Activated naive CD8-positive, alpha-beta T cell treated with anti-CD3 and anti-CD28 coated beads for 36 hours (primary cell): ENCODE measurements around the gene AGAP3. TPM values are rescaled to one million over a fixed set of nuclear protein-coding genes. Genes with fewer than 3 reads are reported as not detected.

Source experiments
- DNase-seq: peaks from one replicate; pipeline ENCODE4 v3.0.0; 2021
- H3K27ac Mint-ChIP-seq: one replicate; pipeline ENCODE4 v1.8.0; 2022; ENCODE audit warnings: mild to moderate bottlenecking, moderate library complexity, mixed read lengths
- H3K27me3 Mint-ChIP-seq: one replicate; pipeline ENCODE4 v1.8.0; 2022; ENCODE audit warnings: mild to moderate bottlenecking, mixed read lengths
- H3K36me3 Mint-ChIP-seq: one replicate; pipeline ENCODE4 v1.8.0; 2021; ENCODE audit warnings: mild to moderate bottlenecking, mixed read lengths
- H3K4me1 Mint-ChIP-seq: one replicate; pipeline ENCODE4 v1.8.0; 2021; ENCODE audit warnings: mixed read lengths
- H3K4me3 Mint-ChIP-seq: one replicate; pipeline ENCODE4 v1.8.0; 2022; ENCODE audit warnings: mild to moderate bottlenecking, moderate library complexity, mixed read lengths
- H3K9me3 Mint-ChIP-seq: one replicate; pipeline ENCODE4 v1.8.0; 2022; ENCODE audit warnings: mixed read lengths
- total RNA-seq, 2 experiments: library from RNA; stranded (reverse); gene quantifications; one replicate each; pipeline ENCODE4 v1.2.3, GENCODE V29; 2021

Gene AGAP3
- total RNA-seq, 2 experiments from 2014 or later, result 24.8 to 25.3 TPM

DNA sequence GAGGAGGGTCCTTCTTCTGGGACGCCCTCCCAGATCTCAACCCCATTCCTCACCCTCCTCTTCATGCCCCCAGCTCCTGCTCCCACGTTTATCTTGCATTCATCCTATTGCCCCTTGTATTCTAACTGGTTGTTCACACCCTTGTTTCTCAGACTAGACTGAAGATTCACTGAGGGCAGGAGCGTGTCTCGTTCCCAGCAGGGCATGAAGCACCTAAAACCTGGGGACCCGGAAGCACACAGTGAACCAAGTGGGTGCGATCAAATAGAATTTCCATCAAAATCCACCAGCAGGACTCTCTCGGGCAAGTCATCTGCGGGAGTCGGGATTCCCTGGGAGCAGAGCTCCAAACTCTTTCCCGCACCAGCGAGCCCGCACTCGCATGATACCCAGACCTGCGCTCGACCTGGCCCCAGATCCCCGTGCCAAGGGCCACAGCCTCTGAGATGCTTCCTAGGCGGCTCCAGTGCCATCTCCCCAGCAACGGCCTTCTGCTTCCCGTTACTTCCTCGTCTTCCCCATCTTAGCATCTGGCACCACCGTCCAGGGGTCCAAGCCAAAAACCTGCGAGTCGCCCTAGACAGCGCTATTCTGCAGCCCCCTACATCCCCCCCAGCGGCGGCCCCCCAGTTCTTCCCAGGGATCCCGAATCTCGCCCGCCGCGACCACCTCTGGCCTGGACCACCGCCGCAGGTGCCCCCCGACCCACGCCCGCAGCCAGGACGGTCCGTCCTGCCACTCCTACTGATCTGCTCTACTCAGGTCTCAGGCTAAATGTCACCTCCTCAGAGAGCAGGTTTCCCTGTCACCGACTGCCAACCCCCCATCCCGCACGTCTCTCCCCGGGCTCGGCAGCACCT lies 87.3 kb downstream of the AGAP3 start:
- no peak overlapping the region for H3K4me3 Mint-ChIP-seq
- H3K36me3 Mint-ChIP-seq, result no peaks in the 10 kb centered on the region
- no peaks in the 10 kb centered on the region for H3K9me3 Mint-ChIP-seq
- H3K27ac Mint-ChIP-seq, result no peak overlapping the region
- H3K4me1 Mint-ChIP-seq, result peaks cover 9% of the 10 kb centered on the region
- H3K27me3 Mint-ChIP-seq, result peaks cover 74% of the 10 kb centered on the region
- no peak for DNase-seq

GRCh38 chr7:151174246-151175046 lies 88.2 kb downstream of the AGAP3 start:
- peak; percentile 63 for DNase-seq
- peaks cover 9% of the 10 kb centered on the region for H3K4me1 Mint-ChIP-seq
- H3K9me3 Mint-ChIP-seq, result no peaks in the 10 kb centered on the region
- H3K36me3 Mint-ChIP-seq, result no peaks in the 10 kb centered on the region
- H3K27ac Mint-ChIP-seq, result no peak overlapping the region
- no peak overlapping the region for H3K4me3 Mint-ChIP-seq
- peaks cover 66% of the 10 kb centered on the region for H3K27me3 Mint-ChIP-seq

DNA sequence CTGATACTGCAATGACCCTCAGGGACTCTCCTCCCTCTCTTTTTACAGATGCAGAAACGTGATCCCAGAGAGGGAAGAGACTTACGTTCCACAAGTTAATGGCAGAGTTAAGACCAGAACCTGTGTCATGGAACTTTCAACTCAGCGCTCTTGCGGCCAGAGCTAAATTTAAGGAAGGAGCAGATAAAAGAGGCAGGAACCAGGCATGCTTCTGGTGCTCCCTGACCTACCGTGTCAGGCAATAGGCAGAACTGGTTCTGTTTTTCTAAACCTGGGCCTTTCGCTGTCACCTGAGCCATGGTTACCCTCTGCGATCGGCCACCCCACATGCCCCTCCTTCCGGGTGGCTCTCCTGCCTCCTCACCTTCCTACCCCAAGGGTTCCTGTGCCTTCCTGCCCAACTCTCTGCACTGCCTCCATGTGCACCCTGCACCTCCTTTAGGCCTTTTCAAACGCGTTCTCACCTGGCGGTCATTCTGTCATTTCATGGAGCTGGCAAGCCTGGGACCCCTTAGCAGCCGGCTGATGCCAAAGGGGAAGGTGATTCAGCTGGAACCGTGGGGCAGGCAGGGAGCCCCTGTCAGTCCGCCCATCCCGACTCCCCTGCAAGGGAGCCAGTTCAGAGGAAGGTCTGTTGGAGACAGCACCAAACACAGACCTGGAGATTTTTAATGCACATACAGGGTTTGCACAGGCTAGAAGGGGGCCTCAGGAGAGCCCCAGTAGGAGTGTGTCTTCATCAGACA lies 88.9 kb downstream of the AGAP3 start:
- H3K9me3 Mint-ChIP-seq, result no peaks in the 10 kb centered on the region
- H3K36me3 Mint-ChIP-seq, result no peaks in the 10 kb centered on the region
- H3K4me1 Mint-ChIP-seq, result peaks cover 9% of the 10 kb centered on the region

DNA sequence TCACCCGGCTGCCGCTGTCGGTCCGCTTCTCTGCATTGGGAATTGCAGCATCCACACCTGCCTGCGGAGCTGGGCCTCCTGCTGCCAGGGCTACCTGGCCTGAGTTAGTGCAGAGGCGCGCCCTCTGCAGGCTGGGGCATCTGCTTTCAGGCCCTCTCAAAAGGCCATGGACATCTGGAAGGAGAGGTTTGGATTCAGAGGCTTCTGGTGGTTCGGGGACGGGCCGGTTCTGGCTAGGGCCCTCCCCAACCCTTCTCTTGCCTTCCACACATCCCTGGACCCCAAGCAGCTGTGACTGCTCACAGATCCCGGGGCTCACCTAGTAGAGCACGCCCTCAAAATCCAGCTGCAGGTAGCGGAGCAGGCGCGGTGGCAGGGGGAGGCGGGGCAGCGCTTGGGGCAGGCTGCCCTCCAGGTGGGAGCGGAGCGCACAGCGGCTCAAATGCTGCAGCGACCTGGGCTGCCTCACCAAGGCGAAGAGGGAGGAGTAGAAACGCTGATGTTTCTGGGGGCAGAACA lies 89.6 kb downstream of the AGAP3 start:
- H3K27ac Mint-ChIP-seq, result no peak overlapping the region

More for the DNA sequence above, 88.9 kb downstream of the AGAP3 start:
- H3K4me3 Mint-ChIP-seq, result no peak overlapping the region
- no peak for DNase-seq
- peaks cover 58% of the 10 kb centered on the region for H3K27me3 Mint-ChIP-seq
- no peak overlapping the region for H3K27ac Mint-ChIP-seq

DNA sequence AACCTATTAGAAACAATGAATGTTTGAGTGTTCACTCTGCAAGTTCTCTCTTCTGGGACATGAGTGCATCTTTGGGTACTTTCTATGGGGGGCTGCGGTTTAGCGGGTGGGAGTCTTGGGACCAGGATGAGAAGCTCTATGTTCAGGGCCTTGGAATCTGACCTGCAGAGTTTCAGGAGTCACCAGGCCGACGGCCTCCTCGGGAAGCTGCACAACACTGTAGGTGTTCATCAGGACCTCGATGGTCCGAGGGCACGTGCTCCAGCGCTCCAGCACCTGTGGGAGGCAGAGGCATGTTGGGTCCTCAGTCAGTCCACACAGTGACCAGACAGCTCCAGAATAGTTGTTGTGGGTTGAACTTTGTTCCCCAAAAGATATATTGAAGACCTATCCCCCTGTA lies 90.1 kb downstream of the AGAP3 start:
- peaks cover 47% of the 10 kb centered on the region for H3K27me3 Mint-ChIP-seq
- peaks cover 9% of the 10 kb centered on the region for H3K4me1 Mint-ChIP-seq
- no peaks in the 10 kb centered on the region for H3K36me3 Mint-ChIP-seq
- no peak for DNase-seq
- H3K27ac Mint-ChIP-seq, result no peak overlapping the region
- no peak overlapping the region for H3K4me3 Mint-ChIP-seq
- no peaks in the 10 kb centered on the region for H3K9me3 Mint-ChIP-seq

More for the DNA sequence above, 89.6 kb downstream of the AGAP3 start:
- peaks cover 53% of the 10 kb centered on the region for H3K27me3 Mint-ChIP-seq
- peaks cover 9% of the 10 kb centered on the region for H3K4me1 Mint-ChIP-seq
- no peaks in the 10 kb centered on the region for H3K9me3 Mint-ChIP-seq
- DNase-seq, result no peak
- H3K4me3 Mint-ChIP-seq, result no peak overlapping the region
- H3K36me3 Mint-ChIP-seq, result no peaks in the 10 kb centered on the region

- no peaks in the 10 kb centered on the region for H3K36me3 Mint-ChIP-seq
- no peaks in the 10 kb centered on the region for H3K9me3 Mint-ChIP-seq
- H3K27ac Mint-ChIP-seq, result no peak overlapping the region
- no peak for DNase-seq
- H3K27me3 Mint-ChIP-seq, result peaks cover 46% of the 10 kb centered on the region
- no peak overlapping the region for H3K4me3 Mint-ChIP-seq
- H3K4me1 Mint-ChIP-seq, result peaks cover 6% of the 10 kb centered on the region
Observed at GRCh38 chr7:151177310-151177709, 91.0 kb downstream of the AGAP3 start.

DNA sequence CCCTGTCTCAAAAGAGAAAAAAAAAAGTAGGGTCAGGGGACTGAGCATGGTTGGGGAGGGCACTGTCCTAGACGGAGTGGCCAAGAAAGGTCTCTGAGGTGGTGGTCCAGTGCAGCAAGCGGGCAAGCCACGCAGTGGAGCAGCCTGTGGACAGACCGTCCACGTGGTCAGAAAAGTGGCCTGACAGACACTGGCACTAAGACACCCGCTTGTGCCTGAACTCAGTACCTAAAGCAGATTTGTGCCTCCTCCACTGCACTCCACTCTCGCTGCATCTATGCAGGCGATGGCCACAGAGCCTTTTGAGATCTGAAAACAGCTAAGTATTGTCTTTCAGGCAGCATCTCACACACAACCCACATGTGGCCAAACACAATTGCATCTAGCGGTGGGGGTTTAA lies 92.0 kb downstream of the AGAP3 start:
- Mint-ChIP-seq H3K27me3 (peaks cover 36% of the 10 kb centered on the region), H3K27ac (no peak overlapping the region), H3K4me1 (no peaks in the 10 kb centered on the region), H3K4me3 (no peak overlapping the region), H3K9me3 (no peaks in the 10 kb centered on the region), H3K36me3 (no peaks in the 10 kb centered on the region)
- DNase-seq, result no peak

GRCh38 chr7:151178831-151179230 lies 92.6 kb downstream of the AGAP3 start:
- Mint-ChIP-seq H3K4me3 (no peak overlapping the region), H3K9me3 (no peaks in the 10 kb centered on the region), H3K27ac (no peak overlapping the region), H3K4me1 (no peaks in the 10 kb centered on the region), H3K27me3 (peaks cover 30% of the 10 kb centered on the region), H3K36me3 (no peaks in the 10 kb centered on the region)
- DNase-seq, result no peak

- Mint-ChIP-seq H3K4me3 (no peak overlapping the region), H3K4me1 (no peaks in the 10 kb centered on the region), H3K27me3 (peaks cover 27% of the 10 kb centered on the region), H3K27ac (no peak overlapping the region), H3K9me3 (no peaks in the 10 kb centered on the region), H3K36me3 (no peaks in the 10 kb centered on the region)
- DNase-seq, result no peak
Observed at GRCh38 chr7:151179287-151179860, 93.1 kb downstream of the AGAP3 start.

DNA sequence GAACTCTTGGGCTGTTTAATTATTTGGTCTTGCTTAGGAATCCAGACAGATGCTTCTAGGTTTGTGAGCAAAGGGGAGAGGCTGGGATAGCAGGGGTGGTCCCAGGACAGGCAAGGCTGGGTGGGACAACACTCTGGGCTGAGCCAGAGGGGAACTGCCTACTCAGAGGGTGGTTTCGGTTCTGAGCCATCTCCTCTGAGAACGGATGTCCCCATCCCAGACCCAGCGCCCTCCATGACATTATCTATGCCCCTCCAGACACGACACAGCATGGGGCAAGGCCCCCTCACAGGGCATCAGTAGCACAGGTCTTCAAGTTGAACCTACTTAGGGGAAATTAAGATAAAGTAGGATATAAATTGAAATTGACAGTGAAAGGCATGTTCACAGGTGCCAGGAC lies 93.7 kb downstream of the AGAP3 start:
- Mint-ChIP-seq H3K4me1 (no peaks in the 10 kb centered on the region), H3K27me3 (peaks cover 23% of the 10 kb centered on the region), H3K9me3 (no peaks in the 10 kb centered on the region), H3K27ac (no peak overlapping the region), H3K36me3 (no peaks in the 10 kb centered on the region), H3K4me3 (no peak overlapping the region)
- no peak for DNase-seq

GRCh38 chr7:151181011-151181431 lies 94.7 kb downstream of the AGAP3 start:
- no peak overlapping the region for H3K4me3 Mint-ChIP-seq
- H3K9me3 Mint-ChIP-seq, result no peaks in the 10 kb centered on the region
- no peaks in the 10 kb centered on the region for H3K36me3 Mint-ChIP-seq
- H3K4me1 Mint-ChIP-seq, result no peaks in the 10 kb centered on the region
- DNase-seq, result no peak
- peaks cover 12% of the 10 kb centered on the region for H3K27me3 Mint-ChIP-seq
- H3K27ac Mint-ChIP-seq, result no peak overlapping the region

DNA sequence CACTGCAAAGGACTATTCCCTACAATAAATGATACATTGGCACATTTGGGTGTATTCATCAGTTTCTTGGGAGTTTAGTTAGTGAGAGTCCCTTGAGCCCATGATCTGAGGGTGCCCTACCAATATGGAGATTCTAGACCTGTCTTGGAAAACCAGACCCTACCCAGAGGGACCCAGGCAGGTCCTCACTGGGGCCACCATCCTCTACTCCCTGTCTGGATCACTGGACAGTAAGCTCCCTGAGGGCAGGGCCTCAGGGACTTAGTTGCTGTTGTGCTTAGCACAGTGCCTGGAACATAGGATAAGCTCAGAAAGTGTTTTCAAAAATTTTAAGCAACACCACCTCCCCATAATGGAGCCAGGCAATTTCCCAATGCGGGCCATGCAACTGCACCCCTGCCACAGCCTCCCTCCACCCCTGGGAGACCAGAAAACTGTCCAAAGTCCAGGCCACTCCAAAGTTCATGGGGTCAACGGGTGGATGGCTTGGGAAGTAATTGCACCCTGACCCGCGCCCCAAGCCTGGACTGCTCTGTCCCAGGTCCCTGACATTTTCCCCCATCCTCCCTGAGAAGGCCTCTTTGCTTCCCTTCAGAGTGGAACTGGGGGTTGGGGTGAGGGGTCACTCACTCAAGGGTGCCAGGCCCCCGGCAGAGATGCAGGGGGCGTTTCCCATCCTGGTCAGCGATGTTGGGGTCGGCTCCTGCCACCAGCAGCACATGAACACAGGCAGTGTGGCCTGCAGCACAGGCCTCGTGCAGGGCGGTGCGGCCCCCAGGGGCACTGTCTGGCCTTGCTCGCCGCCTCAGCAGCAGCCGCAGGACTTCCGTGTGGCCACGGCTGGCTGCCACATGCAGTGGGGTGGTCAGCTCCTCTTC lies 99.7 kb downstream of the AGAP3 start:
- no peaks in the 10 kb centered on the region for H3K36me3 Mint-ChIP-seq
- no peak for DNase-seq
- H3K27me3 Mint-ChIP-seq, result peaks cover 5% of the 10 kb centered on the region
- H3K4me3 Mint-ChIP-seq, result no peak overlapping the region
- no peaks in the 10 kb centered on the region for H3K9me3 Mint-ChIP-seq
- H3K27ac Mint-ChIP-seq, result no peak overlapping the region
- no peaks in the 10 kb centered on the region for H3K4me1 Mint-ChIP-seq

DNA sequence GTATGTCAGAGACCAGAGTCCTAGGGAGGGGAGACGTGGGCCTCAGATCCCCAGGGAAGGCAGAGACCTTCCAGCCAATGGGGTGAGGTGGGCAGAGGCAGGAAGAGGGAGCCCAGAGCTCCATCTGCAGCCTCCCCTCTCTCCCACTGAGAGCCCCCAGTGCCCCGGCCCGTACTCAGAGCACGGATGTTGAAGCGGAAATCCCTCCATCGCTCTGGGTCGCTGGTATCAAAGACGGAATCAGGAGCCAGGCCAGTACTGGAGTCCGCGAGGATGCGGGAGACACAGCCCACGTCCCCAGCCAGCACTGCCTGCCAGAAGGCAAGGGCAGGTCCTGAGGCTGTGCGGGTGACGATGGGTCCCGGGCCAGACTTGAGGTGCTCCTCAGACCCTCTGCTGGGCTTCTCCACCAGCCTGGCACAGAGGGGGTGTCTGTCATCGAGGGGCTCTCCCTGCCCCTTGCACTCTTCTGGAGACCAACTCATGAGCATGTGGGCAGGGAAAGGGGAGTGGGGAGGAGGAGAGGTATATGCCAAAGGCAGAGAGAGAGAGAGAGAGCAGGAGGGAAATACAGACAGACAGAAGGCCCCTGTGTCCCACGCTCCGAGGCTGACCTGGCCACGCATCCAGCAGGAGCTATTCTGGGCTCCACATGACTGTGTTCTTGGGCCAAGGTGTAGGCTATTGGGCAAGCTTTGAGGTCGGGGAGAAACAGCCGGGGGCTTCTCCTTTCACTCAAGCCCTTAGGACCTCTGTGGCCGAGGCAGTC lies 100.5 kb downstream of the AGAP3 start, which contains the start of gene ASB10:
ASB10 (minus strand) TSS at position 611 of the 769 bp plus-strand sequence; CDS start at position 491, 120 bp downstream.
- H3K27ac Mint-ChIP-seq, result no peak within 1 kb of the TSS
- no peak for DNase-seq
- H3K36me3 Mint-ChIP-seq, result no peaks in the 10 kb centered on the region
- H3K4me1 Mint-ChIP-seq, result no peaks in the 10 kb centered on the region
- peaks cover 4% of the 10 kb centered on the region for H3K27me3 Mint-ChIP-seq
- no peak within 1 kb of the TSS for H3K4me3 Mint-ChIP-seq
- H3K9me3 Mint-ChIP-seq, result no peaks in the 10 kb centered on the region
